Measurements from ENCODE around the gene GLRX2. TPM values are rescaled to one million over a fixed set of nuclear protein-coding genes. Genes with fewer than 3 reads are reported as not detected.

GLRX2 gene
- total RNA-seq, 1 experiment from 2014 or later, result 30.6 TPM

DNA sequence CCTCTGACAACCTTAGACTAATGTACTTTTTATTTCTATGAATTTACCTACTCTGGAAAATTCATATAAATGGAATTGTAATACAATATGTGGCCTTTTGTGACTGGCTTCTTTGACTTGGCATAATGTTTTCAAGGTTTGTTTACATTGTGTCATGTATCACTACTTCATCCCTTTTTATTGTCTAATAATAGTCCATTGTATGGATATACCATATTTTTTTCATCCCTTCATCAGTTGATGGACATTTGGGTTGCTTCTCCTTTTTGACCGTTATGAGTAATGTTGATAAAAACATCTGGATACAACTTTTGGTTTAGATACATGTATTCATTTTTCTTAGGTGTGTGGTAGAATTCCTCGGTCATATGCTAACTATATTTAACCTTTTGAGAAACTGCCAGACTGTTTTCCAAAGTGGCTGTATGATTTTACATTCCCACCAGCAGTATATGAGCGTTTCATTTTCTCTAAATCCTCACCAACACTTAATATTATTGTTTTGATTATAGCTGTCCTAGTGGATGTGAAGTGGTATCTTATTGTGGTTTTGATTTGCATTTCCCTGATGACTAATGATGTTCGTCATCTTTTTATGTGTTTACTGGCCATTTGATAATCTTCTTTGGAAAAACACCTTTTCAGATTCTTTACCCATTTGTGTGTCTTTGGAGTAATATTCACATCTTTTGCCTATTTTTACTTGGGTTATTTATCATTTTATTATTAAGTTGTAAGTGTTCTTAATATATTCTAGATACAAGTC is 42.3 kb downstream of the GLRX2 start:
- Histone ChIP-seq H3K4me1 (ENCODE audit: control insufficient read depth in 1 of 2, insufficient read depth in 2 of 2, low read length in 2 of 2) (peaks cover 6 to 20% of the 10 kb centered on the region in 2 experiments; a peak in 3 of 4 replicates), H3K9ac (ENCODE audit: low read length) (no peak overlapping the region), H3K9me2 (ENCODE audit: insufficient read depth) (no peaks in the 10 kb centered on the region), H4K20me1 (ENCODE audit: insufficient read depth) (no peaks in the 10 kb centered on the region; the same call in 1 of the 2 replicates), H3K9me3 (ENCODE audit: control insufficient read depth in 1 of 2, insufficient read depth in 1 of 2, low read depth in 1 of 2, low read length in 2 of 2) (no peaks in the 10 kb centered on the region), H2AFZ (ENCODE audit: low read depth, low read length, poor library complexity, severe bottlenecking) (no peak overlapping the region), H3K79me2 (ENCODE audit: insufficient read depth, low read length) (peaks cover 97% of the 10 kb centered on the region), H3K27ac (ENCODE audit: low read depth, low read length) (no peak overlapping the region), H3K36me3 (ENCODE audit: control insufficient read depth in 1 of 2, insufficient read depth in 2 of 2, low read length in 2 of 2) (no peaks in the 10 kb centered on the region), H3K4me3 (replicated peaks in 1 of 2; ENCODE audit: low read depth in 1 of 2, low read length in 2 of 2) (no peak overlapping the region), H3K27me3 (ENCODE audit: insufficient read depth, low read length) (no peaks in the 10 kb centered on the region), H3K4me2 (ENCODE audit: low read length) (no peak overlapping the region)
- TF ChIP-seq SP1 (IDR thresholded peaks at IDR 0.05; ENCODE audit: low read depth), result no peak
- TF ChIP-seq, protein P1, sequence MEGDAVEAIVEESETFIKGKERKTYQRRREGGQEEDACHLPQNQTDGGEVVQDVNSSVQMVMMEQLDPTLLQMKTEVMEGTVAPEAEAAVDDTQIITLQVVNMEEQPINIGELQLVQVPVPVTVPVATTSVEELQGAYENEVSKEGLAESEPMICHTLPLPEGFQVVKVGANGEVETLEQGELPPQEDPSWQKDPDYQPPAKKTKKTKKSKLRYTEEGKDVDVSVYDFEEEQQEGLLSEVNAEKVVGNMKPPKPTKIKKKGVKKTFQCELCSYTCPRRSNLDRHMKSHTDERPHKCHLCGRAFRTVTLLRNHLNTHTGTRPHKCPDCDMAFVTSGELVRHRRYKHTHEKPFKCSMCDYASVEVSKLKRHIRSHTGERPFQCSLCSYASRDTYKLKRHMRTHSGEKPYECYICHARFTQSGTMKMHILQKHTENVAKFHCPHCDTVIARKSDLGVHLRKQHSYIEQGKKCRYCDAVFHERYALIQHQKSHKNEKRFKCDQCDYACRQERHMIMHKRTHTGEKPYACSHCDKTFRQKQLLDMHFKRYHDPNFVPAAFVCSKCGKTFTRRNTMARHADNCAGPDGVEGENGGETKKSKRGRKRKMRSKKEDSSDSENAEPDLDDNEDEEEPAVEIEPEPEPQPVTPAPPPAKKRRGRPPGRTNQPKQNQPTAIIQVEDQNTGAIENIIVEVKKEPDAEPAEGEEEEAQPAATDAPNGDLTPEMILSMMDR (IDR thresholded peaks at IDR 0.05 in 2 of 3, conservative IDR thresholded peaks at IDR 0.05 in 1 of 3; ENCODE audit: borderline replicate concordance in 1 of 3, insufficient read depth in 1 of 3, low read depth in 2 of 3, low read length in 2 of 3), result no peak
- TF ChIP-seq FOSL1 (IDR thresholded peaks at IDR 0.05; ENCODE audit: low read depth), result no peak
- no peak for TF ChIP-seq SRF (IDR thresholded peaks at IDR 0.05; ENCODE audit: low read depth)
- TF ChIP-seq, protein P2, sequence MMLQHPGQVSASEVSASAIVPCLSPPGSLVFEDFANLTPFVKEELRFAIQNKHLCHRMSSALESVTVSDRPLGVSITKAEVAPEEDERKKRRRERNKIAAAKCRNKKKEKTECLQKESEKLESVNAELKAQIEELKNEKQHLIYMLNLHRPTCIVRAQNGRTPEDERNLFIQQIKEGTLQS (IDR thresholded peaks at IDR 0.05), result no peak
- no peak for TF ChIP-seq POLR2AphosphoS5 (IDR thresholded peaks at IDR 0.05; ENCODE audit: low read depth, low read length)
- TF ChIP-seq RAD21 (IDR thresholded peaks at IDR 0.05; ENCODE audit: low read depth), result no peak
- TF ChIP-seq, protein P3, sequence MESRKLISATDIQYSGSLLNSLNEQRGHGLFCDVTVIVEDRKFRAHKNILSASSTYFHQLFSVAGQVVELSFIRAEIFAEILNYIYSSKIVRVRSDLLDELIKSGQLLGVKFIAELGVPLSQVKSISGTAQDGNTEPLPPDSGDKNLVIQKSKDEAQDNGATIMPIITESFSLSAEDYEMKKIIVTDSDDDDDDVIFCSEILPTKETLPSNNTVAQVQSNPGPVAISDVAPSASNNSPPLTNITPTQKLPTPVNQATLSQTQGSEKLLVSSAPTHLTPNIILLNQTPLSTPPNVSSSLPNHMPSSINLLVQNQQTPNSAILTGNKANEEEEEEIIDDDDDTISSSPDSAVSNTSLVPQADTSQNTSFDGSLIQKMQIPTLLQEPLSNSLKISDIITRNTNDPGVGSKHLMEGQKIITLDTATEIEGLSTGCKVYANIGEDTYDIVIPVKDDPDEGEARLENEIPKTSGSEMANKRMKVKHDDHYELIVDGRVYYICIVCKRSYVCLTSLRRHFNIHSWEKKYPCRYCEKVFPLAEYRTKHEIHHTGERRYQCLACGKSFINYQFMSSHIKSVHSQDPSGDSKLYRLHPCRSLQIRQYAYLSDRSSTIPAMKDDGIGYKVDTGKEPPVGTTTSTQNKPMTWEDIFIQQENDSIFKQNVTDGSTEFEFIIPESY (IDR thresholded peaks at IDR 0.05; ENCODE audit: extremely low read depth, insufficient replicate concordance, low read length), result no peak
- TF ChIP-seq, protein P4, sequence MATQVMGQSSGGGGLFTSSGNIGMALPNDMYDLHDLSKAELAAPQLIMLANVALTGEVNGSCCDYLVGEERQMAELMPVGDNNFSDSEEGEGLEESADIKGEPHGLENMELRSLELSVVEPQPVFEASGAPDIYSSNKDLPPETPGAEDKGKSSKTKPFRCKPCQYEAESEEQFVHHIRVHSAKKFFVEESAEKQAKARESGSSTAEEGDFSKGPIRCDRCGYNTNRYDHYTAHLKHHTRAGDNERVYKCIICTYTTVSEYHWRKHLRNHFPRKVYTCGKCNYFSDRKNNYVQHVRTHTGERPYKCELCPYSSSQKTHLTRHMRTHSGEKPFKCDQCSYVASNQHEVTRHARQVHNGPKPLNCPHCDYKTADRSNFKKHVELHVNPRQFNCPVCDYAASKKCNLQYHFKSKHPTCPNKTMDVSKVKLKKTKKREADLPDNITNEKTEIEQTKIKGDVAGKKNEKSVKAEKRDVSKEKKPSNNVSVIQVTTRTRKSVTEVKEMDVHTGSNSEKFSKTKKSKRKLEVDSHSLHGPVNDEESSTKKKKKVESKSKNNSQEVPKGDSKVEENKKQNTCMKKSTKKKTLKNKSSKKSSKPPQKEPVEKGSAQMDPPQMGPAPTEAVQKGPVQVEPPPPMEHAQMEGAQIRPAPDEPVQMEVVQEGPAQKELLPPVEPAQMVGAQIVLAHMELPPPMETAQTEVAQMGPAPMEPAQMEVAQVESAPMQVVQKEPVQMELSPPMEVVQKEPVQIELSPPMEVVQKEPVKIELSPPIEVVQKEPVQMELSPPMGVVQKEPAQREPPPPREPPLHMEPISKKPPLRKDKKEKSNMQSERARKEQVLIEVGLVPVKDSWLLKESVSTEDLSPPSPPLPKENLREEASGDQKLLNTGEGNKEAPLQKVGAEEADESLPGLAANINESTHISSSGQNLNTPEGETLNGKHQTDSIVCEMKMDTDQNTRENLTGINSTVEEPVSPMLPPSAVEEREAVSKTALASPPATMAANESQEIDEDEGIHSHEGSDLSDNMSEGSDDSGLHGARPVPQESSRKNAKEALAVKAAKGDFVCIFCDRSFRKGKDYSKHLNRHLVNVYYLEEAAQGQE (IDR thresholded peaks at IDR 0.05; ENCODE audit: low read depth), result no peak
- TF ChIP-seq CEBPB (IDR thresholded peaks at IDR 0.05; ENCODE audit: low read depth), result no peak
- TF ChIP-seq, protein P5, sequence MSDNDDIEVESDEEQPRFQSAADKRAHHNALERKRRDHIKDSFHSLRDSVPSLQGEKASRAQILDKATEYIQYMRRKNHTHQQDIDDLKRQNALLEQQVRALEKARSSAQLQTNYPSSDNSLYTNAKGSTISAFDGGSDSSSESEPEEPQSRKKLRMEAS (IDR thresholded peaks at IDR 0.05), result no peak
- no peak for TF ChIP-seq JUND (IDR thresholded peaks at IDR 0.05)
- TF ChIP-seq ZNF274 (IDR thresholded peaks at IDR 0.05; ENCODE audit: low read depth, low read length), result no peak
- no peak for TF ChIP-seq YY1 (IDR thresholded peaks at IDR 0.05; ENCODE audit: extremely low read depth, insufficient replicate concordance, low read depth, low read length)
- TF ChIP-seq POLR2A (IDR thresholded peaks at IDR 0.05; ENCODE audit: borderline replicate concordance, extremely low read depth, insufficient read depth, insufficient read length), result no peak
- TF ChIP-seq EGR1 (IDR thresholded peaks at IDR 0.05; ENCODE audit: low read depth), result no peak
- no peak for TF ChIP-seq ELF1 (IDR thresholded peaks at IDR 0.05; ENCODE audit: borderline replicate concordance, low read depth)
- TF ChIP-seq EZH2phosphoT487 (IDR thresholded peaks at IDR 0.05; ENCODE audit: borderline replicate concordance), result no peak
- ATAC-seq, result no peak
- no TSS peak for BruUV-seq (replicated peaks)
- intact Hi-C loops (cut with micrococcal nuclease), result no loop called here
- POLR2A ChIA-PET, result no interaction called here
- CTCF ChIA-PET, result no interaction called here
- no peak for DNase-seq (ENCODE audit: low read depth, low spot score)
- RAD21 ChIA-PET (ENCODE audit: low non-redundant PET in 1 of 2, low total read pairs in 2 of 2, uncharacterized antibody in 2 of 2, unreplicated experiment in 2 of 2), result no interaction called here

All from HCT116 (cell line).